ENCODE results near the gene BEND3.

Gene BEND3

DNA sequence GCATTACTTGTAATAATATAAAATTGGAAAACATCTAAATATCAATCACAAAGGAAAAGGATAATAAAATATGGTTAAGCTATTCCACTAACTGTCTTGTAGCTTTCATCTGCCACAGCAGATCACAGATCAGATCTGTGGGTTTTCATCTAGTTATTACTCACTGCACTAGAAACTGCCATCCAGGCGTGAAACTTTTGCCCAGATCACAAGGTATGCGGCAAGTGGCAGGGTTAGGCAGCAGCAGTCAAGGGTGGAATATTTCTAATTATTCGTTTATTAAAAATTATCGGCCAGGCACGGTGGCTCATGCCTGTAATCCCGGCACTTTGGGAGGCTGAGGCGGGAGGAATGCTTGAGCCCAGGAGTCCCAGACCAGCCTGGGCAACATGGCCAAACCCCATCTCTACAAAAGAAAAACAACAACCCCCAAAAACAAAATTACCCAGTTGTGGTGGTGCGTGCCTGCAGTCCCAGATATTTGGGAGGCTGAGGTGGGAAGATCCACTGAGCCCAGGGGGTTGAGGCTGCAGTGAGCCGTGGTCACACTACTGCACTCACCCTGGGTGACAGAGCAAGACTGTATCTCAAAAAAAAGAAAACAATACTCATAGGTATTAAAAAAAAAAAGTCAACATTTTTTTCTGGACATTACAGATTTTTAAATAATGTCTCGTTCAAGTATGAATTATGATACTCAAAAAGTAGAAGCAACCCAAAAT, 32.1 kb downstream of the BEND3 start:
- DNase-seq (ENCODE audit: low spot score), result no peak

DNA sequence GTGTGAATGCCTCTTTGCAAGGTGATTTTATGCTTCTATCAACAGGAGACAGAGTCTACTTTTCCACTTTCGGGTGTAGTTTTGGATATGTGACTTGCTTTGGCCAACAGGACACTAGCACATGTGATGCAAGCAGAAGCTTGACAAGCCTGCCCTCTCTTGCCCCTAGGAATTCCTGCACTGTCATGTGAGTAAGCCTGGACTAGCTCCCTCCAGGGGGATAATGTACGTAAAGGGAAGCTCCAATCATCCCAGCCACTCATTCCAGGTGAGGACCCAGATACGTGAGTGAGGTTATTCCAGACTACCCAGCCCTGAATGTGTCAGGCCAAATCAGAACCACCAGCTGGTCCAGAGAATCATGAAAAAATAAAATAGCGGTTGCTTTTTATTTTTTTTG, 33.3 kb downstream of the BEND3 start:
- DNase-seq (ENCODE audit: low spot score), result no peak

DNA sequence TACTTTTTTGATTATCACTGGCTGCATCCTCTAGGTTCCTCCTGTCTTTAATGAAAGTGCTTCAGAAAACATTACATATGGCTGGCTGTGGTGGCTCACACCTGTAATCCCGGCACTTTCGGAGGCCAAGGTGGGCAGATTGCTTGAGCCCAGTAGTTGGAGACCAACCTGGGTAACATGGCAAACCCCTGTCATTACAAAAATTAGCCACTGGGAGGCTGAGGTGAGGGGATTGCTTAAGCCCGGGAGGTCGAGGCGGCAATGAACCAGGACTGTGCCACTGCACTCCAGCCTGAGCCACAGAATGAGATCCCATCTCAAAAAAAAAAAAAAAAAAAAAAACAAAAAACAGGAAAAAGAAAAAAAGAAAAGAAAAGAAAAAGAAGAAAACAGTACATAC, 35.3 kb downstream of the BEND3 start:
- no peak for DNase-seq (ENCODE audit: low spot score)

GRCh38 chr6:107079429-107079828, 35.9 kb downstream of the BEND3 start:
- DNase-seq (ENCODE audit: low spot score), result no peak

GRCh38 chr6:107077710-107078109, 37.6 kb downstream of the BEND3 start:
- no peak for DNase-seq (ENCODE audit: low spot score)

GRCh38 chr6:107075951-107076381, 39.3 kb downstream of the BEND3 start:
- DNase-seq (ENCODE audit: low spot score), result no peak

- DNase-seq (ENCODE audit: low spot score), result no peak
Measured at GRCh38 chr6:107070686-107071085, 44.6 kb downstream of the BEND3 start.

GRCh38 chr6:107069631-107070548, 45.4 kb downstream of the BEND3 start:
- DNase-seq (ENCODE audit: low spot score), result no peak

DNA sequence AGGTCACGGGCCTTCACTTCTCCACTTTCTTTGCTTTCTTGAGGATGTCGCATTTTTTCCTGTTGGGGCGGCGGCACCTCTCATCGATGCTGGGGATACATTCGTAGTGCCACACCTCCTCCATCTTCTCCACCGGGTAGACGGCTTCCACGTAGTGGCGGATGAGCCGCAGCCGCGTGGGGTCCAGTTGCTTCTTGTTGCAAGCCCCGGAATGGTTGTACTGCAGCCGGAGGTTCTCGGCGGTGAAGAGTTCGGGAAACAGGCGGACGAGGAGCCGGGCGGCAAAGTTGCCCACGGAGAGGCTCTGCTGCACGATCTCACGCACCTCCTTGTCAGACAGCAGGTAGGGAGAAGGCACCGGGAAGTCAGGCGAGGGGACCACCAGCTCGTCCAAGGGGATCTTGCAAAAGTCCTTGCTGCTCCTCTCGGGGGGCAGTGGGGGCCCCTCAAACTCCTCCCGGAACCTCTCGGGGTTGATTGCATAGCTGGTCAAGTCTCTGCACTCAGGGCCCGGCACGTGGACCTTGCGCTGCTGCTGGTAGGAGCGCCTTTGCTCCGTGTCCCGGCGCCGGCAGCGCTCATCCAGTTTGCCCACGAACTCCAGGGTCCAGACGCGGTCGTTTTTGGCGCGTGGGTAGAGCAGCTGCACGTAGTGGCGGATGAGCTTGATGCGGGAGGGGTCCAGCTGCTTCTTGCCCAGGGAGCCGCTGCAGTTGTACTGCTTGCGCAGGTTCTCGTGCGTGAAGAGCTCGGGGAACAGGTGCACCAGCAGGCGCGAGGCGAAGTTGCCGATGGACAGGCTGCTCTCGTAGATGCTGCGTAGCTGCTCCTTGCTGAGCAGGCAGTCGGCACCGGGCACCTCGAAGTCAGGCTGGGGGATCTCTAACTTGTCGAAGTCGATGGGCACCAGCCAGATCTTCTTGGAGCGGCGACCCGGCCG, 46.4 kb downstream of the BEND3 start:
- no peak for DNase-seq (ENCODE audit: low spot score)

DNA sequence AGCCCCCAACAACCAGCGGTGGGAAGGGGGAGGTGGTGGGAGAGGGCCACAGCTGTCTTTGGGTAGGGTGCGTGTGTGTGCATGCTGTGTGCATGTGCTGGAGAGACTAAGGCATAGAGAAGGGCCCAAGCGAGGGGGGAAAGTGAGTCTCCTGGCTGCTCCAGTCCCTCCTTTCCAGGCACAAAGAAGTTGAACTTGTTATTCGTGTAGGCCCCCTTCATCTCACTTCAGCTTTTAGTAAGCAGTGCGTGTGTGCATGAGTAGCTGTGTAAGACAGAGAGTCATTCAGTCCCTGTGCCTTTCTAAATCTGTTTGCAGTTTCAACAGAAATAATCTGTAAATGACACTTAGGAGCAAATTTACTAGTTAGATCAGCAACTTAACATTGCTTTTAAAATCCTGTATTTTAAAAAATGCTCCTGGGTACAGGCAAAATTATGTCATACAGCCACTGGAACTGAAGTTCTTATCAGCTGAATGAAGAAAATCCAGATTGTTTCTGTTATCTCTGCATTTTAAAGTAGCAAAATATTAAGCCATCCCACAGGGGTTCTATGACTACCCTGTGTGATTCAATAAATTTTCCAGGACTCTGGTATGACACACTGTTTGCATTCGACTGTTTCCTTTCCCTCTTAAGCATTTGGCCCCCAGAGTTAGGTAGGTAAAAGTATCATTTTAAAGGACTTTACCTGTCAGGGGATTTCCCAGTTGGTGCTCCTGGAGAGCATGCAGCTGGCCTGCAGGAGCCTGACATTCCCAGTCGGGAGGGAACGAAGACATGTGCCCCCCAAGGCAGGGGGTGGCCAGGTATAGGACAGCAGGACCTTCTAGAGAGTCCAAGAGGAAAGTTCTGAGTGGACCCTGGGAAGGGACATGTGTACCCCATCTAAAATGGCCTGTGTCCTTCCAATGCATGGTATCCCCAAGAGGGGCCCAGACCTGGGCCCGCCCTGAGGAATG, 48.3 kb downstream of the BEND3 start:
- DNase-seq (ENCODE audit: low spot score), result no peak

DNA sequence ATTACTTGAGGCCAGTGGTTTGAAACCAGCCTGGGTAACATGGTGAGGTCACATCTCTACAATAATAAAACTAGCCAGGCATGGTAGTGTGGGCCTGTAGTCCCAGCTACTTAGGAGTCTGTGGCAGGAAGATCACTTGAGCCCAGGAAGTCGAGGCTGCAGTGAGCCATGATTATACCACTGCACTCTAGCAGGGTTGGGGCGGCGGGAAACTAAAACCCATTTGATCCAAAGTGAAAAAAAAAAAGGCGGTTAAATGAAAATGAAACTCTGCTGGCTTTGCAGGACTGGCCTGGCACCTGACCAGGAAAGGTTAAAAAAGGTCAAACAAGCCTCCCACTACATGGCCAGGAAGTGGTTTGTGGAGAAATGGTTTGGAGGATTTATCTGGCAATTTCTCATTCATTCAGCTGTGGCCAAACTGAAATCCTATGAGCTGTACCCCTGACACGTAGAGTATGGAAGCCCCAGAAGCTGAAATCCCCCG, 50.7 kb downstream of the BEND3 start:
- no peak for DNase-seq (ENCODE audit: low spot score)

DNA sequence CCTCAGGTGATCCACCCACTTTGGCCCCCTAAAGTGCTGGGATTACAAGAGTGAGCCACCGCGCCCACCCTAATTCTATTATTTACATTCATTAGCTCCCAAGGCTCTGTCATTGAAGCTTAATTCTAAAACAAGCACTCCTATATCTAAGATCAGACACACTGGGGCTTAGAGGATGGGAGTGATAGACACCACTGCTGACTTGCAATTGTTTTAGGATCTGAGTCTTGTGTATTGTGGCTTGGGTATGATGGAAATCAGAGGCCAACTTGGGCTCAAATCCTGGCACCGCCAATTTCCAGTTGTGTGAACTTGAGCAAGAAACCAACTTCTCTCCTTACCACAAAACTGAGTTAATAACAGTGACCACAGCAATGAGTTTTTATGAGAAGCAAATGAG, 52.6 kb downstream of the BEND3 start:
- DNase-seq (ENCODE audit: low spot score), result no peak

DNA sequence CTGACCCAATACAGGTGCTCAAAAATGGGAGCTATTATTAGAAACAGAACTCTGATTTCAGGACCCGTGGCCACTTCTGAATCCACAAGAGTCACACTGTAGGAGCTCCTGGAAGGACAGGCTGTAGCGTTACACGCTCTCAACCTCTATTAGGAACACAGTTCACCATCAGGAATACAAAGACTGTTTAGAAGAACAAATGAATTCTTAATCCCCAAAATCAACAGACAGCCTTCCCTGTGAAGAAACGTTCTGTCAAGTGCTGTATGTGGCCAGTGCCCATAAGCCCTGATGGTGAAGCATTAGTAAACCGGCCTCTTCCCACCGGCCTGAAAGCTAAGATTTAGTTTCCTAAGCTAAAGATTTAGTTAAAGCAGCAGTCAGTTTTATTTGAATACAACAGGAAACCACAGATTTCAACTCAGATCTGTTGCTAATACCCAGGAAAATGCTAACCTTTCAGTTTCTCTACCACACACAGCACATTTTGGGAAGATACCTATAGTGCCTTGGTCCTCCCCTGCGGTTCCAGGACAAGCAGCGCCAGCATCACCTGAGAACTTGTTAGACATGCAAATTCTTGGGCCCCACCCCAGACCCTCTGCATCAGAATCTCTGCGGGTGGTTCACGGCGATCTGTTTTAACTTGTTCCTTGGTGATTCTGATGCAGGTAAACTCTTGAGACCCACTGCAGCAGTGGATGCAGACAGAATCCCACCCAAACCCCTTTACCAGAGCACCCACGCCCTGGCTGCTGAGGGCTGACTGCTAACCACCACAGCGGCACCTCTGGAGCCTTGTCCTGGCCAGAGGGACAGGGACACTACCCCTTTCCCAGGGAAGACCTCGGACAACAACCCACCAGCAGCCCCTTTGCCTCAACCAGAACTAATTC, 53.9 kb downstream of the BEND3 start:
- DNase-seq (ENCODE audit: low spot score), result no peak

DNA sequence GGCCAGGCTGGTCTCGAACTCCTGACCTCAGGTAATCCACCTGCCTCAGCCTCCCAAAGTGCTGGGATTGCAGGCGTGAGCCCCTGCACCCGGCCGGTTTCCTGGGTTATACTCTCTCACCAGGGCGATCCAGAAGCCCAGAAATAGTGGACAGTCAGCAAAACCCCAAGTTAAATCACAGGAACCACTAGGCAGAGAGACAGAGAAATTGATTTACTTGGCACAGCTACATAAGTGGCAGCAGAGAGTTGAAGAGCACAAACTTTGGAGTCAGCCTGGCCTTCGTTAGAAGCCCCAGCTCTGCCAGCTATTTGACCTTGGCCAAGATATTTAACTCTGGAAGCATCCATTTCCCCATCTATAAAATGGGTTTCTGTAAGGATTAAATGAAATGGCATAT, 54.6 kb downstream of the BEND3 start:
- DNase-seq (ENCODE audit: low spot score), result no peak

- no peak for DNase-seq (ENCODE audit: low spot score)
Measured at GRCh38 chr6:107059606-107060005, 55.7 kb downstream of the BEND3 start.

- DNase-seq (ENCODE audit: low spot score), result no peak
Measured at GRCh38 chr6:107057679-107058078, 57.6 kb downstream of the BEND3 start.

GRCh38 chr6:107056796-107057195, 58.5 kb downstream of the BEND3 start:
- DNase-seq (ENCODE audit: low spot score), result no peak

DNA sequence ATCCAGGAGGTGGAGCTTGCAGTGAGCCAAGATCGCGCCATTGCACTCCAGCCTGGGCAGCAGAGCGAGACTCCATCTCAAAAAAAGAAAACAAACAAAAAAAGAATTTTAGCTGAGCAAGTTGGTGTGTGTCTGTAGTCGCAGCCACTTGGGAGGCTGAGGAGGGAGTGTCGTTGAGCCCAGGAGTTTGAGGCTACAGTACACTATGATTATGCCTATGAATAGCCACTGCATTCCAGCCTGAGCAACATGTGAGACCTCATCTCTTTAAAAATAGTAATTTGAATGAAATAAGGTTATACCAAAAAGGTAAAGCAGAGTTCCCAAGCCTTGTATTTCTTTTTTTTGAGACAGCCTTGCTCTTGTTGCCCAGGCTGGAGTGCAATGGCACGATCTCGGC, 67.5 kb downstream of the BEND3 start:
- no peak for DNase-seq (ENCODE audit: low spot score)

- no peak for DNase-seq (ENCODE audit: low spot score)
Measured at GRCh38 chr6:107045826-107046675, 69.3 kb downstream of the BEND3 start.

Measured in HuH-7.5 (cell line).